Liver (tissue), 3 donors: ENCODE results near the gene TRPM2.

Experiments used
- EGR1 ChIP-seq, 2 donors: IDR thresholded peaks; 2 replicates each; pipeline ENCODE4 v1.6.1; 2016 to 2018; ENCODE audit warnings: antibody characterized with exemption in 2 of 2, low read depth in 2 of 2
- FOXA1 ChIP-seq: IDR thresholded peaks from 2 replicates; pipeline ENCODE4 v1.6.1; 2016; ENCODE audit warnings: antibody characterized with exemption
- GABPA ChIP-seq, 2 donors: IDR thresholded peaks in 1 of 2; conservative IDR thresholded peaks in 1 of 2; 2 replicates each; pipeline ENCODE4 v1.6.1; 2016; ENCODE audit warnings: antibody characterized with exemption in 2 of 2, mild to moderate bottlenecking in 1 of 2, moderate library complexity in 1 of 2
- HNF4A ChIP-seq, 2 donors: conservative IDR thresholded peaks; 2 replicates each; pipeline ENCODE4 v1.6.1; 2016; ENCODE audit warnings: antibody characterized with exemption in 2 of 2, mild to moderate bottlenecking in 2 of 2
- HNF4G ChIP-seq: IDR thresholded peaks from 2 replicates; pipeline ENCODE4 v1.6.1; 2016; ENCODE audit warnings: antibody characterized with exemption
- JUND ChIP-seq, 2 donors: IDR thresholded peaks; 2 replicates each; pipeline ENCODE4 v1.6.1; 2016; ENCODE audit warnings: antibody characterized with exemption in 2 of 2
- RAD21 ChIP-seq, 2 donors: IDR thresholded peaks; 2 replicates each; pipeline ENCODE4 v1.6.1; 2016; ENCODE audit warnings: antibody characterized with exemption in 2 of 2, mild to moderate bottlenecking in 2 of 2
- RXRA ChIP-seq, 2 donors: IDR thresholded peaks; 2 replicates each; pipeline ENCODE4 v1.6.1; 2017 to 2018; ENCODE audit warnings: antibody characterized with exemption in 2 of 2, mild to moderate bottlenecking in 1 of 2
- SP1 ChIP-seq: IDR thresholded peaks from 2 replicates; pipeline ENCODE4 v1.6.1; 2018; ENCODE audit warnings: antibody characterized with exemption, mild to moderate bottlenecking
- YY1 ChIP-seq: IDR thresholded peaks from 2 replicates; pipeline ENCODE4 v1.6.1; 2016; ENCODE audit warnings: antibody characterized with exemption, mild to moderate bottlenecking
- TF ChIP-seq, protein P1 (sequence below): fragments of 150-350 bp; IDR thresholded peaks from 2 replicates; pipeline ENCODE4 v1.5.1; 2017; ENCODE audit warnings: improper control_type of control experiment, low read depth, low read length; ENCODE audit not compliant: missing input control
- TF ChIP-seq, protein P2 (sequence below): IDR thresholded peaks from 2 replicates; pipeline ENCODE4 v1.6.1; 2016; ENCODE audit warnings: antibody characterized with exemption
- TF ChIP-seq, protein P3 (sequence below): IDR thresholded peaks from 2 replicates; pipeline ENCODE4 v1.6.1; 2016; ENCODE audit warnings: antibody characterized with exemption, mild to moderate bottlenecking
- TF ChIP-seq, protein P4 (sequence below): IDR thresholded peaks from 2 replicates; pipeline ENCODE4 v1.6.1; 2016; ENCODE audit warnings: antibody characterized with exemption
- donor health status: healthy.
- donor health status: healthy.

DNA sequence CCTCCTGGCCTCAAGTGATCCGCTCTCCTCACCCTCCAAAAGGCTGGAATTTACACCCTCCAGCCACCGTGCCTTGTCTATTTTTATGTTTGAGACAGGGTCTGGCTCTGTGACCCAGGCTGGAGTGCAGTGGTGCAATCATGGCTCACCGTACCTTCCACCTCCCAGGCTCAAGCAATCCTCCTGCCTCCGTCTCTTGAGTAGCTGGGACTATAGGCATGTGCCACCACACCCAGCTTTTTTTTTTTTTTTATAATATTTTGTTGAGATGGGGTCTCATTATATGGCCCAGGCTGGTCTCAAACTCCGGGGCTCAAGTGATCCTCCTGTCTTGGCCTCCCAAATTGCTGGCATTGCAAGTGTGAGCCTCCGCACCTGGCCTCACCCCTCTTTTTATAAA lies 38.8 kb downstream of the TRPM2 start:
- TF ChIP-seq, protein P1, sequence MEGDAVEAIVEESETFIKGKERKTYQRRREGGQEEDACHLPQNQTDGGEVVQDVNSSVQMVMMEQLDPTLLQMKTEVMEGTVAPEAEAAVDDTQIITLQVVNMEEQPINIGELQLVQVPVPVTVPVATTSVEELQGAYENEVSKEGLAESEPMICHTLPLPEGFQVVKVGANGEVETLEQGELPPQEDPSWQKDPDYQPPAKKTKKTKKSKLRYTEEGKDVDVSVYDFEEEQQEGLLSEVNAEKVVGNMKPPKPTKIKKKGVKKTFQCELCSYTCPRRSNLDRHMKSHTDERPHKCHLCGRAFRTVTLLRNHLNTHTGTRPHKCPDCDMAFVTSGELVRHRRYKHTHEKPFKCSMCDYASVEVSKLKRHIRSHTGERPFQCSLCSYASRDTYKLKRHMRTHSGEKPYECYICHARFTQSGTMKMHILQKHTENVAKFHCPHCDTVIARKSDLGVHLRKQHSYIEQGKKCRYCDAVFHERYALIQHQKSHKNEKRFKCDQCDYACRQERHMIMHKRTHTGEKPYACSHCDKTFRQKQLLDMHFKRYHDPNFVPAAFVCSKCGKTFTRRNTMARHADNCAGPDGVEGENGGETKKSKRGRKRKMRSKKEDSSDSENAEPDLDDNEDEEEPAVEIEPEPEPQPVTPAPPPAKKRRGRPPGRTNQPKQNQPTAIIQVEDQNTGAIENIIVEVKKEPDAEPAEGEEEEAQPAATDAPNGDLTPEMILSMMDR = no peak
- TF ChIP-seq HNF4G (no peak), SP1 (no peak), FOXA1 (no peak), GABPA (IDR thresholded peaks at IDR 0.05 in 1 of 2, conservative IDR thresholded peaks at IDR 0.05 in 1 of 2) (no peak), HNF4A (conservative IDR thresholded peaks at IDR 0.05) (no peak), RAD21 (IDR thresholded peaks at IDR 0.05) (no peak), JUND (IDR thresholded peaks at IDR 0.05) (no peak), RXRA (IDR thresholded peaks at IDR 0.05) (no peak), EGR1 (IDR thresholded peaks at IDR 0.05; ENCODE audit: low read depth in 2 of 2) (no peak), YY1 (no peak)
- TF ChIP-seq, protein P2, sequence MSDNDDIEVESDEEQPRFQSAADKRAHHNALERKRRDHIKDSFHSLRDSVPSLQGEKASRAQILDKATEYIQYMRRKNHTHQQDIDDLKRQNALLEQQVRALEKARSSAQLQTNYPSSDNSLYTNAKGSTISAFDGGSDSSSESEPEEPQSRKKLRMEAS = no peak
- TF ChIP-seq, protein P3, sequence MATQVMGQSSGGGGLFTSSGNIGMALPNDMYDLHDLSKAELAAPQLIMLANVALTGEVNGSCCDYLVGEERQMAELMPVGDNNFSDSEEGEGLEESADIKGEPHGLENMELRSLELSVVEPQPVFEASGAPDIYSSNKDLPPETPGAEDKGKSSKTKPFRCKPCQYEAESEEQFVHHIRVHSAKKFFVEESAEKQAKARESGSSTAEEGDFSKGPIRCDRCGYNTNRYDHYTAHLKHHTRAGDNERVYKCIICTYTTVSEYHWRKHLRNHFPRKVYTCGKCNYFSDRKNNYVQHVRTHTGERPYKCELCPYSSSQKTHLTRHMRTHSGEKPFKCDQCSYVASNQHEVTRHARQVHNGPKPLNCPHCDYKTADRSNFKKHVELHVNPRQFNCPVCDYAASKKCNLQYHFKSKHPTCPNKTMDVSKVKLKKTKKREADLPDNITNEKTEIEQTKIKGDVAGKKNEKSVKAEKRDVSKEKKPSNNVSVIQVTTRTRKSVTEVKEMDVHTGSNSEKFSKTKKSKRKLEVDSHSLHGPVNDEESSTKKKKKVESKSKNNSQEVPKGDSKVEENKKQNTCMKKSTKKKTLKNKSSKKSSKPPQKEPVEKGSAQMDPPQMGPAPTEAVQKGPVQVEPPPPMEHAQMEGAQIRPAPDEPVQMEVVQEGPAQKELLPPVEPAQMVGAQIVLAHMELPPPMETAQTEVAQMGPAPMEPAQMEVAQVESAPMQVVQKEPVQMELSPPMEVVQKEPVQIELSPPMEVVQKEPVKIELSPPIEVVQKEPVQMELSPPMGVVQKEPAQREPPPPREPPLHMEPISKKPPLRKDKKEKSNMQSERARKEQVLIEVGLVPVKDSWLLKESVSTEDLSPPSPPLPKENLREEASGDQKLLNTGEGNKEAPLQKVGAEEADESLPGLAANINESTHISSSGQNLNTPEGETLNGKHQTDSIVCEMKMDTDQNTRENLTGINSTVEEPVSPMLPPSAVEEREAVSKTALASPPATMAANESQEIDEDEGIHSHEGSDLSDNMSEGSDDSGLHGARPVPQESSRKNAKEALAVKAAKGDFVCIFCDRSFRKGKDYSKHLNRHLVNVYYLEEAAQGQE = no peak
- TF ChIP-seq, protein P4, sequence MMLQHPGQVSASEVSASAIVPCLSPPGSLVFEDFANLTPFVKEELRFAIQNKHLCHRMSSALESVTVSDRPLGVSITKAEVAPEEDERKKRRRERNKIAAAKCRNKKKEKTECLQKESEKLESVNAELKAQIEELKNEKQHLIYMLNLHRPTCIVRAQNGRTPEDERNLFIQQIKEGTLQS = no peak
